Loucy (cell line): Measurements from ENCODE around the gene SLC1A4.

ENCODE experiments used
- EZH2phosphoT487 ChIP-seq: fragments of 200-600 bp; IDR thresholded peaks from 2 replicates; pipeline ENCODE4 v1.6.1; 2018; ENCODE audit warnings: antibody characterized with exemption, mild to moderate bottlenecking, moderate library complexity, borderline replicate concordance
- TF ChIP-seq, protein P1 (sequence below): fragments of 200-600 bp; sonication (generic); conservative IDR thresholded peaks from 2 replicates; pipeline ENCODE4 v1.5.1; 2014; ENCODE audit warnings: mild to moderate bottlenecking, antibody characterized with exemption, low read length

DNA sequence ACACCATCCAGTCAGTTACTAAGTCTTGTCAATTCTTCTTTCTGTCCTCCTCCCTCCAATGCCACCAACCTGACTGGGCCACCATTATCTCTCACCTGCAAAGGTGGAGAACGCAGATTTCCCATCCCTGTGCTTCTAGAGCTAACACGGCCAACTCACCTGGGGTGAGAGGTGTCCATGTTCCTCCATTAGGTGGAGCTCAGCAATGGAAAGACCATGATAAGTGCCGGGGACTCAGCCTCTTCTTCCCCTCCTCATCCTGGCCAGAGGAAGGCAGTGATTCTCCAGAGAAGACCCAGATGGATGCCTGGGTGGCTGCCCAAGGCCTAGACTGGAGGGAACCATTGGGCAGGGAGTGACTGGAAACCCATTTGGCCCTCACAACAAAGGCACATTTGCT lies 48.1 kb upstream of the SLC1A4 start:
- TF ChIP-seq, protein P1, sequence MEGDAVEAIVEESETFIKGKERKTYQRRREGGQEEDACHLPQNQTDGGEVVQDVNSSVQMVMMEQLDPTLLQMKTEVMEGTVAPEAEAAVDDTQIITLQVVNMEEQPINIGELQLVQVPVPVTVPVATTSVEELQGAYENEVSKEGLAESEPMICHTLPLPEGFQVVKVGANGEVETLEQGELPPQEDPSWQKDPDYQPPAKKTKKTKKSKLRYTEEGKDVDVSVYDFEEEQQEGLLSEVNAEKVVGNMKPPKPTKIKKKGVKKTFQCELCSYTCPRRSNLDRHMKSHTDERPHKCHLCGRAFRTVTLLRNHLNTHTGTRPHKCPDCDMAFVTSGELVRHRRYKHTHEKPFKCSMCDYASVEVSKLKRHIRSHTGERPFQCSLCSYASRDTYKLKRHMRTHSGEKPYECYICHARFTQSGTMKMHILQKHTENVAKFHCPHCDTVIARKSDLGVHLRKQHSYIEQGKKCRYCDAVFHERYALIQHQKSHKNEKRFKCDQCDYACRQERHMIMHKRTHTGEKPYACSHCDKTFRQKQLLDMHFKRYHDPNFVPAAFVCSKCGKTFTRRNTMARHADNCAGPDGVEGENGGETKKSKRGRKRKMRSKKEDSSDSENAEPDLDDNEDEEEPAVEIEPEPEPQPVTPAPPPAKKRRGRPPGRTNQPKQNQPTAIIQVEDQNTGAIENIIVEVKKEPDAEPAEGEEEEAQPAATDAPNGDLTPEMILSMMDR, result no peak
- no peak for TF ChIP-seq EZH2phosphoT487
